Fibroblast of peridontal ligament (primary cell): ENCODE results near the gene CMPK2.
"Not testable (repeated sequence)": the region's sequence is repeated elsewhere in the genome, so short reads cannot be mapped to it uniquely, and the experiment has no call there.

Source experiments
- DNase-seq: peaks from one replicate; pipeline ENCODE4 v3.0.0-alpha.2; 2010; ENCODE audit errors: extremely low read depth

Gene CMPK2, protein sequence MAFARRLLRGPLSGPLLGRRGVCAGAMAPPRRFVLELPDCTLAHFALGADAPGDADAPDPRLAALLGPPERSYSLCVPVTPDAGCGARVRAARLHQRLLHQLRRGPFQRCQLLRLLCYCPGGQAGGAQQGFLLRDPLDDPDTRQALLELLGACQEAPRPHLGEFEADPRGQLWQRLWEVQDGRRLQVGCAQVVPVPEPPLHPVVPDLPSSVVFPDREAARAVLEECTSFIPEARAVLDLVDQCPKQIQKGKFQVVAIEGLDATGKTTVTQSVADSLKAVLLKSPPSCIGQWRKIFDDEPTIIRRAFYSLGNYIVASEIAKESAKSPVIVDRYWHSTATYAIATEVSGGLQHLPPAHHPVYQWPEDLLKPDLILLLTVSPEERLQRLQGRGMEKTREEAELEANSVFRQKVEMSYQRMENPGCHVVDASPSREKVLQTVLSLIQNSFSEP

DNA sequence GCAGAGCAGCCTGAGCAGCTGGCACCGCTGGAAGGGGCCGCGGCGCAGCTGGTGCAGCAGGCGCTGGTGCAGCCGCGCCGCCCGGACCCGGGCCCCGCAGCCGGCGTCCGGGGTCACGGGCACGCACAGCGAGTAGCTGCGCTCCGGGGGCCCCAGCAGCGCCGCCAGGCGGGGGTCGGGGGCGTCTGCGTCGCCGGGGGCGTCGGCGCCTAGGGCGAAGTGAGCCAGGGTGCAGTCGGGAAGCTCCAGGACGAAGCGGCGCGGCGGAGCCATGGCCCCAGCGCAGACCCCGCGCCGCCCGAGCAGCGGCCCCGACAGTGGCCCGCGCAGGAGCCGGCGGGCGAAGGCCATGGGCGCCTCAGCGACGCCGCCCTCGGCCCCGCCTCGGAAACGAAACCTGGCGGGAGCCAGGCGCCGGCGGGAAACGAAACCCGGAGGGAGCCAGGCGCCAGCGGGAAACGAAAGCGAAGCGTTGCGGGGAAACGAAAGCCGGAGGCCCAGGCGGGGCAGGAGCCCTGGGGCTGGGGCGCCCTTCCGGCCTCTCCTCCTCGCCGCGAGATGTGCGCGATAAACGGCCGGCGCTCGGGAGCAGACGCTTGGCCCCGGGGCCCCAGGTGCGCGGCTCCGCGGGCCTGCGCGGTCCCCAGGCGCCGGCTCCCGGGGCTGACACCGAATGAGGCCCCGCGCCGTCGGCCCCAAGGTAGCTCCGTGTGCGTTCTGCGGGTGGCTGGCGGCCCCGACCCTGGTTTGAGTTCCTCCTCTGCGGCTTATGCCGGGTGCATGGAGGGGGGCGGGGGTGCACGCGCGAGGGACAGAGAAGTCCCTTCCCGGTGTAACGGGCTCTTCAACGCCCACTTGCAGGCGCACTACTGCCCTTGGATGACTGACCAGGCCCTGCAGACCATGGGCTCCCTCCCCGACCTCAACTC is at the start of gene CMPK2:
Gene CMPK2, minus strand, starts transcription at position 562 of the 929 bp plus-strand sequence. Its CDS starts 211 bp downstream, at position 351.
- DNase-seq: peak; percentile 28

DNA sequence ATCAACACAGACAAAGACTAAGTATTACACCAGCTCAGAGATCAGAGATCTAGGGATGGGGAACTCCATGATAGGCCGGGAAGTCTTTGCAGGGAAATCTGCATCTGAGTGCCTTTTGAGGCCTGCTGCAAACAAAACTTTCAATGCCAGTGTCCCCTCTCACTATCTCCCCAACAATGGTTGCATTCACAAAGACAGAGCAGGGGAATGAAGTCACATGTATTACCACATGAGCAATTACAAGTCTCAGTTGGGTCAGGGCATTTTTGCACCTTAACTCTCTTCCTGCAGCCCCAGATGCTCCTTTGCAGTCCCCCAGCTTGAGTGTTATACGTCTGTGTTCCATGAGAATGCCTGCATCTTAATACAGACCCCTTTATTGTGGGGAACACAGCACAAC is 49.7 kb upstream of the CMPK2 start:
- no peak for DNase-seq

DNA sequence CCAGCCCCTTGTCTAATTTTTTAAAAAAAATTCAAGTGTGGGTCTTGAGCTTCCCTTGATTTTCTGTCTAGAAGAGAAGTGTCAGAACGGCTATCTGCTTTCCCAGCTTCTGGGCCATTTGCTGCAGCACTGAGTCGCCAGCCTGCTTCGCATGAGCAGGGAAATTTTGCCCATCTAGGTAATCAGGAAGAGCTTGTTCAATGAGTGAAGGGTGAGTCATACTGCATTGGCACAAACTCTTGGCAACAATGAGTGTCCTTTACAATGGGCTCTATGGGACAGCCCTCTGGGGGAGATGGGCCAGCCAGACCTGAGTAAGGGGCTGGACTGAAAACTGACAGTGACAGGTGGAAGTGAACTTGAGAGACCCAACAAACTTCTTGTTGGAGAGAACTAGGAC is 49.1 kb upstream of the CMPK2 start:
- no peak for DNase-seq

DNA sequence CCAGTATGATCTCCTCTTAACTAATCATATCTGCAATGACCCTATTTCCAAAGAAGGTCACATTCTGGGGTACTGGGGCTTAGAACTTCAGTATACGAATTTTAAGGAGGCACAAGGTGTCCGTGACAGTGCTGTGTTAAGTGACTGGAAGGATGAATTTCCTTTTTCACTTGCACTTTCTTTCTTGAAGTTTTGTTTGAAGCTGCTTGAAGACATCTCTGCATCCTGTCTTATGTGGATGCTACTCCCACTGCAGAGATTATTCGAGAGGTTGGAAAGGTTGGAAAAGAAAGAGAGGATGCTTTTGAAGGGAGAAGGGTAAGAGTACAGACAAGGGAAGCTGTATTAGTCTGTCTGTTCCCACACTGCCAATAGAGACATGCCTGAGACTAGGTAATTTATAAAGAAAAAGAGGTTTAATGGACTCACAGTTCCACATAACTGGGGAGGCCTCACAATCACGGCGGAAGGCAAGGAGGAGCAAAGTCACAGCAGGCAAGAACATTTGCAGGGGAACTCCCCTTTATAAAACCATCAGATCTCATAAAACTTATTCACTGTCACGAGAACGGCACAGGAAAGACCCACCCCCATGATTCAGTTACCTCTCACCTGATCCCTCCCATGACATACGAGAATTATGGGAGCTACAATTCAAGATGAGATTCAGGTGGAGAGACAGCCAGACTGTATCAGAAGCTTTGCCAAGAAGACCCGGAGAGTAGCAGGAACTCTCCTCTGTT is 47.9 kb upstream of the CMPK2 start:
- DNase-seq: no peak

DNA sequence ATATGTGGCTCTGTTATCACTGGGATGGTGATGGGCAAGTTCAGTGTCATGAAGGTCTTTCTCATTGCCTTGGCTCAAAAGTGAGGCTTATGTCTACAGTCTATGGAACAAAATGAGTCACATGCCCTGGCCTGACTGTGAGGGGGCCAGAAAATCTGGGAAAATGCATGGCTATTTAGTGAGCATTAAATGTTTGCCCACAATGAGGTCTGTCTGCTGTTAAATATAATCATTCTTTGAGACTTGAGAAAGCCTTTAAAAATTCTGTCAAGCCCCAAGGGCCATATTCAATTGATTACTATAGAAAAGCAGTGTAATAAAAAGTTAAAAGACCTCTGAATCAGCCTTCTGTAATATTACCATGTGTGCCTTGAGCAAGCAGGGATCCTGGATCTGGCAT is 46.0 kb upstream of the CMPK2 start:
- DNase-seq: no peak

DNA sequence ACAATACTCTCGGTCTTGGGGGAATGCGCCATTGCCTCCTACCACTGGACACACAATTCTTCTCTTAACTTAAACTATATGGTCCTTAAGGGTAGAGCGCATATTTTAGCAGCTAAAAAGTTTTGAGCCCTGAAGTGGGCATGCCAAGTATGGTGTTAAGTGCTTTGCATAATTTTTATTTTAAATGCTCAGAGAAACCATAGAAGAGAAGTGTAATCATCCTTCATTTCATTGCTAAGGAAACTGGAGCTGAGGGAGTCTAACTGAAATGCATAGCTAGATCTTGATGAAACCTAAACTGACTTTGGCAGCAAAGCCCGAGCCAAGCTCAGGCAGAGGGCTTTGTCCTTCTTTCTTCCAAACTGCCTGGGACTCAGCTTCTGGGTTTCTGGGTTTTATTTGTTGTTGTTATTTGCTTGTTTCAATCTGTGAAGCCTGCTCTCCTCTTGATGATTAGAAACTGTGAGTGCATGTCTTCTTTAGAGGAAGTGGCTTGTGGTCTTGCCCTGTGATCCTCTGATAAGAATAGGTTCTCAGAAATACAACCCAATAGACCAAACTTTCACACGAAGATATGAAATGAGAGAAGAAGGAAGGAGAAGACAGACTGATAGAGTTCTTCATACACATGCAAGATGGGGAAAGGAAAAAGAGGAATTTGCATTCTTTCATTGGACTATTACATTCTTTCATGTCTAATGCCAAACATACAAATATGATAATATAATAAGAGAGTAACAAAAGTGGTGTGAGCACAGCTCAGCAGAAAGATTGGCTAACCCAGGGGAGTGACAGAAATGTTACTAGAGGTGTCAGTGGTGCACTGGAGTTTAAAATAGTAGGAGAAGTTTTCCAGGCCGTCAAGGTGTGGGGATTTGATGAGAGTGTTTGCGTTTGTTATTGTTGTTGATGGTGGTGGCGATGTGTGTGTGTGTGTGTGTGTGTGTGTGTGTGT is 44.0 kb upstream of the CMPK2 start:
- DNase-seq: no peak

DNA sequence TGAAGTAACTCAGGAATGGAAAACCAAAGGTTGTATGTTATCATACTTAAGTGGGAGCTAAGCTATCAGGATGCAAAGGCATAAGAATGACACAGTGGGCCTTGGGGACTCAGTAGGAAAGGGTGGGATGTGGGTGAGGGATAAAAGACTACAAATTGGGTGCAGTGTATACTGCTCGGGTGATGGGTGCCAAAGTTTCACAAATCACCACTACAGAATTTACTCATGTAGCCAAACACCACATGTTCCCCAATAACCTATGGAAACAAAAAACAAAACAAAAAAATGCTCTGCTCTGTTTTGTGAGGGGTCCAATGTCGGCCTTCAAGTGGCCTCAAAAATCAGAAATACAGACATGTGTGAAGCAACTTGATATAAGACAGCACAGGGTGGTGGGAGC is 42.6 kb upstream of the CMPK2 start:
- no peak for DNase-seq

DNA sequence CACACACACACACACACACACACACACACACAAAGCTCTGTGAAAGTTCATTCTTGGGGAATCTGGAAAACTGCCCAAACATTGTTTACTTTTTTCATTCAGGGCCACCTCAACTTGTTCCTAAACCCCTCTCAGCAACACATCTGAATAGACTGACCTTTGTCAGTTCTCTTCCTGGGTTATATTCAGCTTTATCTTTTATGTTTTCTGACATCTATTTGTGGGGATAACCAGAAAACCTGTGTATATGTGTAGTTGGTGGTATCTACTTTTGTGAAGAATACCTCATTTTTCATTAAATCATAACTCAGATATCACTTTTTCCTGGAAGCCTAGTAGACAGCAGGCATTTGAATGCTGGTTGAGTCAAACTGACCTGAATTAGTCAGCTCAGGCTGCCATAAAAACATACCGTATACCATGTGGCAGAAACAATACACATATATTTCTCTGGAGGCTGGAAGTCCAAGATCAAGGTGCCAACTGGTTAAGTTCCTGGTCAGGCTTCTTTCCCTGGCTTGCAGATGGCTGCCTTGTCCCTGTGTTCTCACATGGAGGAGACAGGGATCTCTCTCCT is 40.5 kb upstream of the CMPK2 start:
- no peak for DNase-seq

DNA sequence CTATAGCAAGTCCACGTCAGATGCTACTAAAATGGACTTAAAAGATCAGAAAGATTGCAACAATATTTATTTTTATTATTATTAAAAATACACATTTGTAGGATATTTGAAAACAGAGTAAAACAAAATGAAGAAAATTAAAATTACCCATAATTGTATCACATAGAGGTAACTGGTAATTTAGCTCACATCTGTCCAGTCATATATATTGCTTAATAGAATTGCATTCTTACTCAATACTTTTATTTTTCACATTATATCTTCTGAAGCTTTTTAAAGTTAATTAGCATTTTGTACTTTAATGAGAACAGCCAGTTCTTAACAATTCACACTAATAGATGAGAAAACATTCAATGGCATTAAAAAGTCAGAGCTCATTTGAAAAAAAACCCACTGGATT is 40.0 kb upstream of the CMPK2 start:
- no peak for DNase-seq

DNA sequence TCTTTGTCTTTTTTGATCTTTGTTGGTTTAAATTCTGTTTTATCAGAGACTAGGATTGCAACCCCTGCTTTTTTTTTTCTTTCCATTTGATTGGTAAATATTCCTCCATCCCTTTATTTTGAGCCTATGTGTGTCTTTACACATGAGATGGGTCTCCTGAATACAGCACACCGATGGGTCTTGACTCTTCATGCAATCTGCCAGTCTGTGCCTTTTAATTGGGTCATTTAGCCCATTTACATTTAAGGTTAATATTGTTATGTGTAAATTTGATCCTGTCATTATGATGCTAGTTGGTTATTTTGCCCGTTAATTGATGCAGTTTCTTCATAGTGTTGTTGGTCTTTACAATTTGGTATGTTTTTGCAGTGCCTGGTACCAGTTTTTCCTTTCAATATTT is 36.9 kb upstream of the CMPK2 start:
- not testable (repeated sequence) for DNase-seq

DNA sequence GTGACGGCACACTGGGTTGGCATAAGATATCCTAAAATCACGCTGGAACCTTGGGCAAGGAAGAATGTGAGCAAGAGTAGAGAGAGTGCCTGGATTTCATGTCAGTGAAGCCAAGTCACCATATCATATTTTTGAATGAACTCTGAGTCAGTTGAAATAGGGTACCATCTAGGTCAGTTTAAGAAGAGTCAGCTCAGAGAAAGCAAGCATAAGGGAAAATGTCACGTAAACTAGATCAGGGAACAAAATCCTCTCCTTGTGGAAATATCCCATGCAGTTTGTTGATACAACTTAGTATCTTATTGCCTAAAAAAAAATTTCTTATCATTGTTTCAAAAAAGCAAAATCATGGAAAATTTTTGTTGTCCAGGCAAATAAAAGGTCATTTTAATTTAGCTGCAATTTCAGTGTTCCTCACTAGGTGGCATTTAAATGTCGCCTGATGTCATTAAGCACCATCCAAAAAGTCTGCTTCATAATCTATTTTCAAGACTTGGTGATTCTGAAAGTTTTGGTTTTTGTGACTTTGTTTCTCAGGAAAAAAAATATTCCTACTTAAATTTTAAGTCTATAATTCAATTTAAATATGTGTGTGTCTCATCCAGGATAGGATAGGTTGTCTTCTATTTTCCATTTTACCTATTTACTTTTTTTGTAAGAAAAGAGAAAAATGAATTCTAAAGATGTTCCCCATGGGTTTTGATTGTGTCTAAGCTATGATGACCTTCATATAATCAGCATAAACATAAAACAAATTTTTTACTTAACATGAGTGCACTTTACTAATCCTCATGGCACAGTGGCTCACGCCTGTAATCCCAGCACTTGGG is 31.4 kb upstream of the CMPK2 start:
- peak; percentile 78 for DNase-seq

DNA sequence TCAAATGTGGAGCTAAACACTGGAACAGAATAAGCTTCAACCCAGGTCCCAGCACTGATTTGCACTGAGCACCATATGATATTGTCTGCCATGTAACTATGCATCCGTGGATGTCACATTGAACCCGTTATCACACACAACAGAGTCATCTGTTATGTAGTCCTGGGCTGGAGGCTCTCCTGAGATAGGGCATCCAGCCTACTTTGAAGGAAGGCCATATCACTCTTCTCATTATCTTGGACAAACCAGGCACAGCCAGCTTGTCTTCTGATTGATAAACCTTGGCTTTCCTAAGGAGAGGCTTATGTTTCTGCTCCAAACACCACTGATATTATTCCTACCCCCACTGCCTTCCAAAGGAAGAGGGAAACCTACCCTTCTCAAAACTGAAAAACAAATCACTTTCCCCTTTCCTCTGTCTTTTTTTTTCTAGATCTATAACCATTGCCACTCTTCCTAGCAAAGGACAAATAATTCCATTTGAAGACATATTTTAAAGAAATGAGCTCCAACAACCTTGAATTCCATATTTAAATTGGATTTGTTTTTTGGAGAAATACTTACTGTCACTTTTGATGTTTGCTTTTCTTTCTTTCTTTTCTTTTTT is 28.3 kb upstream of the CMPK2 start:
- no peak for DNase-seq

DNA sequence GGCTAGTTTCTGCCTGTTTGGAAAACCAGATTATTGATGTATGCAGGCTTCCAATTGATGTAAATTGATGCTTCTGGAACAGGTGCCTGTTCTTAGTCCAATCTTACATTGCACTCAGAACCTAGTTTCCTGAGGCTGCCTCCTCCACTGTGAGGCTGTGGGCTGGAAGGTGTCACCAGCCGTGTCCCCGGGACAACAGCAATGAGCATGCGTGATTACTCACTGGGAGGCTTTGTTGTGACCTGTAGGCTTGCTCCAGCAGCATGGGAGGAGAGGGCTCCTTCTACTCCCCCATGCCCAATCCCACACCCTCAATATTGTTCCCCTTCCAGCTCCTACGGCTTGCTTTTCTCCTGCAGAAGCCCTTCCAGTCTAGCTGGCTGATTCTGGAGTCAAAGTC is 23.0 kb upstream of the CMPK2 start:
- no peak for DNase-seq

DNA sequence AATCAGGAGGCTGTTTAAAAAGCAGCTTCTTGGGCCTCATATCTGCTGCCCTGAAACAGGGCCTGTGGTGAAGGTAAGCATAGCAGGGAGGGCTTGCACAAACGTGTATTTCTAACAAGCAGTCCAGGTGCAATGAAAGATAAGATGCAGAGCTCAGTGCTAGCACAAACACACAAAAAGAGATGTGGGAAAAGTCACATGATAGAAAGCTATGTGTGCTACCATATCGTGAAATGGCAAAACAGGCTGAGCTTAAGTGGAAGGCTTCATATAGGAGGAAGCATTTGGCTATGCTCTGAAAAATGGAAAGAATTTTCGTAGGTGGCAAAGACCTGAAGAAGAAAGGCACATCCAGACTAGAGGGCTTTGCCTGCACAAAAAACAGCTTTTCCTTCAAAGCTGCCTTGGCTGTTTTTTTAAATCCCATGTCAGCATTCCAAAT is 22.1 kb upstream of the CMPK2 start:
- DNase-seq: no peak

DNA sequence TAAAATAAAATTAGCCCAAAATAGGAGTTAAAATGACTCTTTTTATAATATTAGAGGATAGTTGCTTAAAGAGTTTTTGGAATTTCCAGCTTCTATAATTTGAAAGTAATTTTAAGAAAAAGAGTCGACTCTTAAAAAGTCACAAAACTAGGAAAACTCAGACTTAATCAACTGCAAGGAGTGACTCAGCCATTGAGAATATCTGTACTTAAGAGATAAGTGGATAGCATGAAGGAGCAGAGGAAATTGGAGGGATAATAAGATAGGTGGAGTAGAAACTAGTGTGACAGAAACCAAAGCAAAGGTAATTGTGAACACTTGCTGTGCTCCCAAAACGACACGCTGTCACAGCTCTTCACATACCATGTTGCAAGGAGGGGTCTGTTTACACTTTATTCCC is 20.3 kb upstream of the CMPK2 start:
- no peak for DNase-seq

DNA sequence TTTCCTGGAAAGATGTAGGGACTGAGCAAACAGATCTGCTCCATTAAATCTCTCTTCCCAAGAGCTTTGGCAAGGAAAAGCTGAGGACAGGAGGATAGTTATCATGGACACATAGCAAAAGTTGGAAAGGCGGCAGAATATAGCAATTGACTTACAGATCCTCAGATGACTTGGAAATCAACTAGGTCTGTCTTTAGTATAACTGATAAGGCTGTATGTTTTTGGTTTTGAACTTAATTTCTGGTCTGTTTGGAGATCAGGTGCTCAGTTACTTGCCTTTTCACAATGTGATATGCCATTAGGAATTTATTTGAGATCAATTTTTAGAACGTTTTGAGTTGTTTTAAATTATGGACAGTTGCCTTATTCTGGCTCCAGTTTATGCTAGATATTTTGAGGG is 19.8 kb upstream of the CMPK2 start:
- no peak for DNase-seq

DNA sequence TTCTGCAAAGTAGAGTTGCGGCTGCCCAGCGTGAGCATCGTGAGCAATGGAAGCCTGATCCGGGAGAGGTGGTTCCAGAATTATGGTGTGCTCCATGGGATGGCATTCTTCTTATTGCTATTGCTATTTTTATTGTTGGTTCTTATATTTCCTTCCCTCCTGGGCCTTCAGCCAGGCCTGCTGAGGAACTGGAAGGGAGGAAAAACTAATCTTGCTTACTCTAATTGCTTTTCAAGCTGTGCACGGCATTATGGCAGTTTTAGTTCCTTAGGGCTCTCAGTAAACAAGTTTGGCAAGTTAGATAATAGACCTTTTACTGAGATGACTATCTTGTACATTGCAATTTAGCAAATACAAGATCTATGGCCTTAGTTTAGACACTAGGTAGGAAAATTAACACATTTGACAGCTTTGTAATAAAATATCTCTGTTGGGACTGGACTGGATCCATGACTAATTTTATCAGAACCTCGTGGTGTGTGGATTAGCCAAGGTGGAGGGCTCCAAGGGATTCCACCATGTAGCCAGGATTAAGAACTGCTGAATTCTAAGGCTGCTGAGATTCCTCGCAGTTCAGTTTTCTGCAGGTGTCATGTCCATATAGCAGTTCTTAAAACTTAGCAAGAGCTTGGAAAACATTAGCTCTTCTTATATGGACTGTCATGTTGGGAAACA is 17.9 kb upstream of the CMPK2 start:
- no peak for DNase-seq

DNA sequence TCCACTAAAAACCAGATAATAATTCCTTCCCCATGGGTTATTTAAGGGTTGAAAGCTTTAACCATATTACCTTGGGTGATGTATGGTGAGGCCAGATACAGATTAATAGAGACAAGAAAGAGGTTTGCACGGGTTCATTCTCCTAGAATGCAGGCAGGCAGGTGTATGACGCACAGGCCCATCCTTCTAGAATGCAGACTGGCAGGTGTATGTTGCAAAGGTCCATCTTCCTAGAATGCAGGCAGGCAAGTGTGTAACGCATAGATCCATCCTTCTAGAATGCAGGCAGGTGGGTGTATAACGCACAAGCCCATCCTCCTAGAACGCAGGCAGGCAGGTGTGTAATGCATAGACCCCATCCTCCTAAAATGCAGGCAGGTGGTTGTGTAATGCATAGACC is 15.8 kb upstream of the CMPK2 start:
- no peak for DNase-seq

DNA sequence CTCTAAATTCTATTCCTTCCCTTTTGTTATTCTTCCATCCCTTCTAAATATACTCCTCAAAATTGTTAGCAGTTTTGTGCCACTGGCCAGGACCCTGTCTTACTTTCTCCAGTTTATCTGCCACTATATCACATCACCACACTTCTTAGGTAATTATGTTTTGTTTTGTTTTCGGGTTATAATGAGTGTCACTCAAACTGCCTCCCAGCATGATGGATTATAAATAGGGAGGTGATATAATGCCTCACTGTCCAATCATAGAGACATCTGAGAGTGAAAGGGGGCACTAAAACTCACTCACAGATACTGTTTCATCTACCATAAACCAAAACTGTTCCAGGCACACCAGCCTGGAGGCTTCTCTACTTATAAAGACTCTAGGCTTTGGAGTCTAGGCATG is 15.3 kb upstream of the CMPK2 start:
- no peak for DNase-seq
